Measurements from ENCODE around the gene NAP1L4.

NAP1L4 gene

GRCh38 chr11:3010521-3011275 lies 18.6 kb upstream of the NAP1L4 start:
- no peak for DNase-seq (ENCODE audit: low read depth)

GRCh38 chr11:3010004-3010403 lies 17.9 kb upstream of the NAP1L4 start:
- DNase-seq (ENCODE audit: low read depth) = no peak

DNA sequence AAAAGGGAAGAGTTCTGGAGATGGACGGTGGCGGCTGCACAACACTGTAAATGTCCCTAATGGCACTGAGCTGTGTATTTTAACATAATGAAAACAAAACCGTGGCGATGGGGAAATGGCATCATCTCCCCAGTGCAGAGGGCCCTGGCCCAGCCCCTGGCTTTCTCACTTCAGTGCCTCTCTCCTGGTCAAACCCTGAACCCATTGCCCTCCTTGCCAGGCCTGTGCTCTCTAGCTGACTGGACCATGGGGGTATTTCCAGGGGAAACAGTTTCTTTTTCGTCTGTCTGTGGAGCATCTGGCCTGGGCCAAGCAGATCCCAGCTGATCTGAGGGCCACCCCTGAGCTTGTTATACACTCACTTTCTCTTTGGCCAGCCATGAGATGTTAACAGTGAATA lies 17.4 kb upstream of the NAP1L4 start:
- no peak for DNase-seq (ENCODE audit: low read depth)

- DNase-seq (ENCODE audit: low read depth) = no peak
Observed at GRCh38 chr11:3008746-3009336, 16.7 kb upstream of the NAP1L4 start.

DNA sequence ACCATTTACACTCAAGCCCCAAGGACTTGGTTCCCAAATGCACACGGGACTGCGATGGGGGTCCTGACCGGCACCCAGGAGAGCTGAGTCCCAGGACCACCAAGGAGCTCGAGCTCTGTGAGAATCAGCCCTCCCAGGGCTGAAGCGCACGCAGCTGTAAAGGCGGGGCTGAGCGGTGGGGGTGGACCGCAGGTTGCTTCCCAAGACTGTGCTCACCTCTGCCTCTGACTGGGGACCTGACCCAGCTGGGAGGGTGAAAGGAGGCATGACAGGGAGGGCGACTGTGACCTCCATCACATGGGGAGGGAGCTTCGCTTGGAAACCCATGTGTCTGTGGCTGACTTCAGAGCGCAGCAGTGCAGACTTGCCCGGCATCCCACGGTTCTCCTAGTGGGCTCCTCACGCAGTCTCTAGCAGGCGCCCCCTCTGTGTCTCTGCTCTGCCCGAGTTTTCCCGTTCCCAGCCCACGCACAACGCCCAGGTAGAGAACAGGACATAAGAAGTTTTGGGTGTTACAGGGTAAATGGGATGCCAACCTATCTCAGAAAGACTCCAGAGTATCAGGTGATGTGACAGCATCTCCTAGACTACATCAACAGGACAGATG lies 15.4 kb upstream of the NAP1L4 start:
- no peak for DNase-seq (ENCODE audit: low read depth)

- DNase-seq (ENCODE audit: low read depth) = no peak
Observed at GRCh38 chr11:3006505-3007260, 14.6 kb upstream of the NAP1L4 start.

- DNase-seq (ENCODE audit: low read depth) = no peak
Observed at GRCh38 chr11:3004481-3004880, 12.4 kb upstream of the NAP1L4 start.

DNA sequence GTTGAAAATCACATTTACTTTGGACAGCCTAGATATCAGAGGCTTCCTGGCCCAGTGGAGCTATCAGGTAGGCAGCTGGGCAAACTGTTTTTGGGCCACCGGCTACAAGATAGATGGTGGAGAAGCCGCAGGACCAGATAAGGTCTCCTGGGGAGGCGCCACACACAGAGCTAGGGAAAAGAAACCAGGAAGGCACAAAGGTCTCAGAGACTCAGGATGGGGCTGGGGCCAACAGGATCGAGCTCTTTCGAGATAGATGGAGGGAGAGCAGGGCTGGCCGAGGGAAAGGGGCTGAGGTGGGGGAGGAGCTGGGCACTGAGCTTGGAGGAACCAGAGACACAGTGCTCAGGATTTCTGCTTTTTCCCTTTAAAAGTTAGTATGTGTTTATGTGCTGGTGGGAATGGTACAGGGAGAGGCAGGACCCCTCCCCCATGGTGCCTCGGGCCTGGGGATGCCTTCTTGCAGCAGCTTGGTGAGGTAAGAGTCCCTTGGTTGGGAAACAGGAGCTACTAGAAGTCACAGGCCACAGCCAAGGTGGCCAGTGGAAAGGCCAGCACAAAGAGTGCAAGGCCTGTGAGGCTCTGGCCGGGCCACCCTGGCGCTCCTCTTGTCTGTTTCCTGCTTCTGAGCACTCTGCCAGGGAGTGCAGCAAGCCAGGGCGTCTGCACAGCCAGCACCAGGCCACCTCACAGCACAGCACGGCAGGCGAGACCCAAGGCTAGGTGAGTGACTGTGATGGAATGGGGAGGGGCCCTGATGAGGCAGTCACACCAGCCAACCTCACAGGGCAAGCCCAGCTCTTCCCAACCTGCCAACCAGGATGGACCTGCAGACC lies 11.5 kb upstream of the NAP1L4 start:
- no peak for DNase-seq (ENCODE audit: low read depth)

- no peak for DNase-seq (ENCODE audit: low read depth)
Observed at GRCh38 chr11:3002871-3003270, 10.7 kb upstream of the NAP1L4 start.

DNA sequence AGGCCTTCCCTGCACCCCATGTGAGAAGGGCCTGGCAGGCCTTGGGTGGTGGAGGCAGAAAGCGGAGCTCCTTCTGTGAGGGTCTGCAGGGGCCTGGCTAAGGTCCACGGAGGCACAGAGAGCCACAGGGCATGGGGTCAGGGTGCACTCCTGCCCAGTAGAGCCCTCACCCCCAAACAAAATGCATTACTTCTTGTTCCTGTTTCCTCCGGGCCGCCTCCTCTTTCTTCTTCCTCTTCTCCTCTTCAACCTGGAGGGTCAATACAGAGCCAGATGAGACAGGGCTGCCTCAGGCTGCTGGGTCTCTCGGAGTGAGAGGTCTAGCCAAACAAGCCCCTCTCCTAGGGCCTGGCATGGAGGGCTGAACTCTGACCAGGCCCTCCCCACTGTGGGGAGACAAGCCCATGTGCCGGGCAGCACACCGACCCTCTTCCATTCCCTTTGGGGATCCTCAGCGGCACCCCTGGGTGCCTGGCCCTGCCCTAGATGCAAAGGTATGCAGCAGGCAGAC lies 10.3 kb upstream of the NAP1L4 start:
- no peak for DNase-seq (ENCODE audit: low read depth)

- DNase-seq (ENCODE audit: low read depth) = no peak
Observed at GRCh38 chr11:3001496-3001895, 9.4 kb upstream of the NAP1L4 start.

- no peak for DNase-seq (ENCODE audit: low read depth)
Observed at GRCh38 chr11:3000032-3000961, 8.2 kb upstream of the NAP1L4 start.

GRCh38 chr11:2999464-2999998 lies 7.4 kb upstream of the NAP1L4 start:
- DNase-seq (ENCODE audit: low read depth) = no peak

- DNase-seq (ENCODE audit: low read depth) = no peak
Observed at GRCh38 chr11:2998073-2998850, 6.1 kb upstream of the NAP1L4 start.

DNA sequence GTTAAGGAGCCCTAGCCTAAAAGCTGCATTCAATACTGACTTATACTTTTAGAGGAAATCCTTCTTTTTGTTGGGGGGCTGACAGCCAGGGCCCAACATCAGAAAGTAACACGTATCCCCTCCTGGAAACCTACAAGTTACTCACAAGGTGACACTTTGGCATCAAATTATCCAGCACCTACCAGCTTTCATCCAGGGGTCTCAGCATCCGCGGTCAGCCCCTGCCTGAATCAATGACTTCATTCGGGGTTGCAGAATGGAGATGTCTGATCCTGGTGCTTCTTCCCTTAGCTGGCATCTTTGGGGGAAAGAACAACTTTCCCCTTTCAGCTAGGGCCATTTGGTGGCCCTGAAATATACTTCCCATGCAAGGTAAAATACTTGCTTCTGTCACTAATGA lies 5.3 kb upstream of the NAP1L4 start:
- DNase-seq (ENCODE audit: low read depth) = no peak

GRCh38 chr11:2996976-2997375 lies 4.8 kb upstream of the NAP1L4 start:
- no peak for DNase-seq (ENCODE audit: low read depth)

DNA sequence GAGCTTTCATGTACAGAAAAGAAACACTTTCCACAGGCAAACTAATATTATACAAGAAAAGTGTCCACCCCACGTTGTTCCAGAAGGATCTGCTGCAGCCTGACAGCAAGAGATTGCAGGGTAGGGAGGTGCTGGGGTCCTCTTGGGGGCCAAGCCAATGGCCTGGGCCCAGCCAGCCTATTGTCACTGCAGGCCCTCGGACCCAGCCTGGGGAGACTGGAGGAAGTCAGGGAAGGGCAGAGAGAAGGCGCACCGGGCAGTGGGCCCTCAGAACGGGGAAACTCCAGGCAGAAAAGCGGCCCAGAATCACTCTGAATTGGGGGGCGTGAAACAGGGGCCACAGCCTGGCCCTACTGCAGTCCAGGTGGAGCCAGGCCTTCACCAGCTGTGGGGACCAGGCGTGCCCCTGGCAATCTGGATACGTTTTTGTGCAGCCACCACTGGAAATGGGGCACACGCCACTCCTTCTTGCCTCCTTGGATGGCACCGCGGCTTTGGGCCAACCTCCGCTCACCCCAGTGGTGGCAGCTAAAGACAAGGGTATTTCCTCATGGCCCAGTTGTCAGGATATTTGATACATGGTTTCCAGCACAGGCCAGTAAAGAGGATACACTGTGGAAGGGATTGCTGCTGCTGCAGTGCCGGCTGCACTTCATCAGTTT lies 3.9 kb upstream of the NAP1L4 start:
- DNase-seq (ENCODE audit: low read depth) = no peak

DNA sequence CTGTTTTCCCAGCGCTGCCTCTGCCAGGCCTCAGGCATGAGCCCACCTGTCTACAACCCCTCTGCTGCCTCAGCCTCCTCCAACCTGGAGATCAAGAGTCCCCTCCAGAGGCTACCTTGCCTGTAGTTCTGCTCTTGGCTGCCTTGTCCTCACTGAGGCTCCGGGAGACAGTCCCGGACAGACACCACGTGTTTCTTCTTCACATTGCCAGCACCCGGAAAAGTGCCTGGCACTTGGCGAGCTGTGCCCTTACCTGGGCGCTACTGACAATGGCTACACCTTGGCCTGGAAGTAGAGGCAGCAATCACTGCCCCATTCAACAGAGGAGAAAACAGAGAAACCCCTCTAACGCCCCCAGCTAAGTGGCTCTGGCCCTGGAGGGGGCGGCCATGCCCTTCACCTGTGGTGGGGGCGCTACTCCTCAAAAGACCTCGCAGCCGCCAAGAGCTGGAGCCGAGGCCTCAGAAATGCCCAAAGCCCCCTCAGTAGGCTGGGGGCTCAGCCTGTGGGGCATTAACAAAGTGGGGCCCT lies 3.0 kb upstream of the NAP1L4 start:
- no peak for DNase-seq (ENCODE audit: low read depth)

DNA sequence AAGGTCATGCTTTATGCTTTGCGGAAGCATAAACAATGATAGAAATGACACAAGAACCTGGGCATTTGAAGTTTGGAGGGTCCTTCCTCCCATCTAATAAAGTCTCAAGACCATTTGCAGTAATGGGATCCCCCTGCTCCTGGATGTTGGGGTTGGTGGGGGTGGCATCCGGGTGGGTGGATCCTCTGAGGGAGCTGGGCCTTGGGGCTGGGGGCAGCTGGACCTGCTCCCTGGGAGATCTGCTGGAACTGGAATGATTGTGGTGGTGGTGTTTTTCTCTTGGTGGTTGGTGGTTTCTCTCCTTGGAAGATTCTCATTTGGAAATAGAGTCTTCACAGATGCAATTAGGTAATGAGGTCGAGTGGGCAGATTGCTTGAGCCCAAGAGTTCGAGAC lies 2.2 kb upstream of the NAP1L4 start:
- DNase-seq (ENCODE audit: low read depth) = no peak

All from activated T-cell treated with anti-CD3 and anti-CD28 coated beads for 24 hours (primary cell).